Body of pancreas (tissue), 4 donors: Measurements from ENCODE around the gene TNNT2.

Experiments used
- CTCF ChIP-seq, 7 experiments: fragments of 450-650 bp in 4 of 7; fragments of 200-600 bp in 3 of 7; sonication (generic) in 3 of 7; IDR thresholded peaks; one replicate each; pipeline ENCODE4 v1.5.1; 2016 to 2019; ENCODE audit warnings: antibody characterized with exemption in 7 of 7
- POLR2A ChIP-seq, 3 donors: fragments of 450-650 bp; IDR thresholded peaks; one replicate each; pipeline ENCODE4 v1.6.1; 2016; ENCODE audit warnings: antibody characterized with exemption in 3 of 3, mild to moderate bottlenecking in 2 of 3

- TF ChIP-seq CTCF (IDR thresholded peaks at IDR 0.05): no peak
- no peak for TF ChIP-seq POLR2A (IDR thresholded peaks at IDR 0.05)
Measured at GRCh38 chr1:201320168-201320788, 57.2 kb downstream of the TNNT2 start.
